ENCODE data around the gene VPS16.

GRCh38 chr20:2891343-2891742 lies 50.8 kb downstream of the VPS16 start:
- no peak for TF ChIP-seq POLR2A (IDR thresholded peaks at IDR 0.05; ENCODE audit: borderline replicate concordance, extremely low read depth, insufficient read depth, insufficient read length)
- no peak for TF ChIP-seq CTCF (IDR thresholded peaks at IDR 0.05 in 2 of 3, conservative IDR thresholded peaks at IDR 0.05 in 1 of 3; ENCODE audit: borderline replicate concordance in 1 of 3, insufficient read depth in 1 of 3, low read depth in 2 of 3, low read length in 2 of 3)
- no peak for TF ChIP-seq SIN3A (IDR thresholded peaks at IDR 0.05; ENCODE audit: low read depth)
- no peak for TF ChIP-seq EZH2 (IDR thresholded peaks at IDR 0.05)
- no peak for TF ChIP-seq REST (IDR thresholded peaks at IDR 0.05; ENCODE audit: low read depth)
- TF ChIP-seq JUND (IDR thresholded peaks at IDR 0.05) = no peak
- no peak for TF ChIP-seq EZH2phosphoT487 (IDR thresholded peaks at IDR 0.05; ENCODE audit: borderline replicate concordance)
- TF ChIP-seq MAX (IDR thresholded peaks at IDR 0.05) = no peak
- TF ChIP-seq POLR2AphosphoS5 (IDR thresholded peaks at IDR 0.05; ENCODE audit: low read depth, low read length) = no peak
- TF ChIP-seq RAD21 (IDR thresholded peaks at IDR 0.05; ENCODE audit: low read depth) = no peak
- TF ChIP-seq FOSL1 (IDR thresholded peaks at IDR 0.05; ENCODE audit: low read depth) = no peak
